NCI-H2107 treated with DMSO at 0.1 percent for 48 hours (cell line): Measurements from ENCODE around the gene MICAL3.

ENCODE experiments used
- DNase-seq: peaks from one replicate; lab custom pipeline; 2025; ENCODE audit not compliant: unreplicated experiment; lab: John Stamatoyannopoulos, UW

The MICAL3 gene

DNA sequence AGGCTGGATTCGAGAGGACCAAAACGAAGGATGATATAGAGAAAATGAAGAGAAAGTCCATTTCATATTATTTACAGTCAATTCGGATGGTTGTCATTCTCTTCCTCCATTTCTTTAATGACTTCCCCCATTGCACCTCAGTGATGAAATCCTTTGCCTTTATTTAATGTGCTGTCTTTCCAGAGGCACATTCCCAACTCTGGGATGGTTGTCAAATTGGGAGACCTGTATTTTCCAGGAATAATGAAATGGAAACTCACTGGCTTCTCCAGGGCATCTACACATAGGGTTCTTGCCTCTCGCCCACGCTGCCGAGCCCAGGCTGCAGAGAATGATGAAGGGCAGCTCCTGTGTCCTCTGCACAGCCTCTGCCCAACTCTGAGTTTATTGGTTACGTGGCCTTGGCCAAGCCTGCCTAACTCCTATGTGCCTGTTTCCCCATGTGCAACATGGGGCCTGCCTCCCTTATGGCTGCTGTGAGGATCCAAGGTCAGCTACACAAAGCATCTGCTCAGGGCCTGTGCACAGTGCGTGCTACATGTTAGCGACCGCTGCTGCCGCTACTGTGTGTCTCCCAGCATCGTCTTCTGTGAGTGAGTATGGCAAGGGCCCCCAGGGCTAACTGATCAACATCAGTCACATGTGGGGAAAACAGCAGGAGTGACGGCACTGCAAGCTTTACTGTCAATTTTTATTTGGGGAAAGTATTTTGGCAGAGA lies 168.6 kb downstream of the MICAL3 start:
- DNase-seq, result no peak

DNA sequence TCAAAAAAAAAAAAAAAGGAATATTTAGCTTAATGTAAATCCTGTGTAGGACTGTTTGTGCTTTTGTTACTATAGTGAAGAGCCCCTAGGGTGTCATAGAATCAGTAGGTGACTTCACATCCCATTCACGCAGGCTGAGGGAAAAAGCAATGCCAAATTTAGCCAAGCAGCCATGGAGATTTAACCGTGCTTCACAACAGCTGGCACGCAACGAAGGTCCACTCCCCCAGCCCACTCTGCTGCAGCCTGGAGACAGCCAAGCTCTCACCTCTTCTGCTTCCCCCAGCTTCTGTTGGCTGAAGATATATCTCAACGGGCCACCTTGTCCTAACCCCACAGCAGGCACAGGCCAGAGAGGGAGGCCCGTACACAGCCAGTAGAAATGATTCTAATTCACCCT lies 171.3 kb downstream of the MICAL3 start:
- DNase-seq, result no peak

DNA sequence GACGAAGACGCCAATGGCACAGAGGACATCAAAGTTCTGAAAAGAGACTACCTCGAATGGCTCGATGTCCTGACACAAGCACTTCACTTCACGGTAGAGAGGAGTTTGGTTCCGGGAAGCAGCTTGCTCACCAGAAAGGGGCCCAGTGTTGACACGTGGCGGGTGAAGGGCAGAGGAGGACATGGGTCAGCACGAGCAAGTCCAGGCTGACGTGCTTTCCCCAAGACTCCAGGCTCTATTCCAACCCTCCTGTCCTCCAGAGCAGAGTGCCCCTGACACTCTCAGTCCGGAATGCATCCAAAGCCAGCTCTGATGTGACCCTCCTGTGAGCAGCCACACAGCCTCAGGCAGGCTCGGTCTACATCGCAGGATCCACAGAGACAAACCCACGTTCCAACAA lies 172.6 kb downstream of the MICAL3 start:
- no peak for DNase-seq

DNA sequence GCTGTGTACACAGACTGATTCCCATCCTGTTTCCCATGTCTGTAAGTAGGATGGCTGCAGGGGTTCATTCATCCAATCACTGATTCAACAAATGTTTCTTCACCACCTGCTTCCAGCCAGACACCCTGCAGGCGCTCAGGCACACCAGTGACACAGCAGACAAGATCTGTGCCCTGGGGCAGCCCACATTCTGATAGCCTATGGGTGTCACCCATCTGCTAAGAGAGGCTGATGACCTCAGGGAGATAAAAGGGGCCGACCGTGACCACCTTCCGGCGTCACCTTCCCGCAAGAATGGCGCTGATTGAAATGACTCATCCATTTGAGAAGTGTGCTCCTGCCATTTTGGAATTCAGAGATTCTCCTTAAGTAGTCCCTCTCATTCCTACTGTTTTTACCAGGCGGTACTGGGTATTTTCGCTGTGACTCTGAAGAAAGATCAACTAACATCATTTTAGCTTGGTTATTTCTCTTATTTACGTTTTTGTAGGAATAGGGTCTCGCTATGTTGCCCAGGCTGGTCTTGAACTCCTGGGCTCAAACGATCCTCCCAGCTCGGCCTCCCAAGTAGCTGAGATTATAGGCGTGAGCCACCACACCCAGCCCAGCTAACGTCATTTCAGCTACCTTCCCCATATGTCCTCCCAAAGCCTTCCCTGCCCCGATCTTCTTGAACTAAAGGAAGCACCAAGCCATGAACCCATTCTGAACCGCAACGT lies 176.8 kb downstream of the MICAL3 start:
- DNase-seq, result no peak

DNA sequence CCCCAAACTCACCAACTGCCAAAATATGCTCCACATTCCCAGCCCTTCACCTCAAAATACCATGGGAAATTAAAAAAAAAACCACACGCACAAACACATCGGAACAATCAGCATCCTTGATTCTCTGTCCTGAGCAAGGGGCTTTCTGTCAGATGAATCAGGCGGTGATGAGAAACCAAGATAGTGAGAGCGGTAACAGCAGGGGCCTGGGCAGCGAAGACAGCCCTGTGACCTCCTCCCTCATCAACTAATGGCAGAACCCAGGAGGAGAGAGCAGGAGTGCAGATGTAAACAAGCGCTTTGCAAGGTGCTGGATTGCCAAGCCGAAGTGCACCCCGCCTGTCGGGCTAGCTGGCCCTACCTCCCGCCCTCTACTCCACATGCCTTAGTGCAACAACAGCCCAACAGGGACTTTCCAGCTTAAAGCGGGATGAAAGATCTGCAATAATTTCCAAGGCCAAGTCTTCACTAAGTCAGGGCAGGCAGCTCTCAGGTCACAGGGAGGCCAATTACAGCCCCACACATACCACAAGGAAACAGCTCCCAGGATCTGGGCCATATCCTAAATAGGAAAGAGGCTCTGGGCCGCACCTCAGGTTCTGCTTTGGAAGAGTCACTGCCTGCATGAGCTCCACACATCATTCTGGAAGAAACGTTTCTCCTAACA lies 177.9 kb downstream of the MICAL3 start:
- no peak for DNase-seq

DNA sequence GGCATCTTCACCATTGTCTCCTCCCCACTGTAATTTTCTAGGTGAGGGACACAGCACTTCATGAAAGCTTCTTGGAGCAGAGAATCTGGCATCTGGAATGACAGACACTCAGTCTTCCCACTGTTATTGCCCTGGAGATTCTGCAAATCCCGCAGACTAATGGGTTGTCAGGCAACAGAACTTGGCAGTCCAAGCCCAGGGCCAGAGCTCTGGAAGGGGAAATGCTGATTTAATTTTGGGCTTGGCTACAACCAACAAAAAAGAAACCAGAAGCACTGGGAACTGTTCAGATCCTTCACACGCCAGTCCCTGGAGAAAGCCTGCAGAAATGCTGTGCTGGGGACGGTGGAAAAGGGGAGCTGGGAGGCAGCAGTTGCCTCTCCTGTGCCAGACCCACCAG lies 178.6 kb downstream of the MICAL3 start:
- no peak for DNase-seq

DNA sequence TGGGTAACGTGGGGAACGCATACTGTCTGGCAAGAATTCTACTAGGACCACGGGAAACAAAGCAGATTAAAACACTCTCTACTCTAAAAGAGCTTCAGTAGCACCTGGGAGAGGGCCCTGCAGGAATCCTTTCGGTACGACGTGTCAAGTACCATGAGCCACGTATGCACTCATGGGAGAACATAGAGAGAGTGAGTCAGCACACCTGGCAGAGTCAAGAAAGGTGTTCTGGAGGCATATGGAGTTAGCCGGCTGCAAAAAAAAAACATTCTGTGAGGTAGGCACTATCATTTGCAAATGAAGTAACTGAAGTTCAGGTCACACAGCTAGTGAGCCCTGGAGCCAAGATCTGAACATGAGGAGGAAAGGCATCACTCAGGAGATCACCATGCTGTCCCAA lies 179.0 kb downstream of the MICAL3 start:
- peak; percentile 85 for DNase-seq

DNA sequence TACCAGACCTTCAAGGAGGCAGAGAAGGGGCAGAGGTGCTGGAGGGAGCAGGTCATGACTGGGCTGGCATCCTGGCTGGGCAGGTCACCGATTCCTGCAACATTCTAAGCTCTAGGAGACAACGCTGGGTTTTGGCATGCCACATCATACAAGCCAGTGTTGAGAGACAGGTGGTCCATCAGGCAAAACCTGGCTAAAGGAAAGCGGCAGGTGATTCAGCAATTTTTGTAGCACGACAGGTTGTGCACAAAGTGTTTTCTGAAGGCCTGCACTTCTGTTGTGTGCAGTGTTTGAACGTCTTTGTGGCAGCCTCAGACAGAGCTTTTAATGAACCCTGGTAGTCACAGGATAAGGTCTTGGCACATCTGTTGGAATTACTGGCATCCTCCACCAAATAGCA lies 180.2 kb downstream of the MICAL3 start:
- DNase-seq, result no peak

DNA sequence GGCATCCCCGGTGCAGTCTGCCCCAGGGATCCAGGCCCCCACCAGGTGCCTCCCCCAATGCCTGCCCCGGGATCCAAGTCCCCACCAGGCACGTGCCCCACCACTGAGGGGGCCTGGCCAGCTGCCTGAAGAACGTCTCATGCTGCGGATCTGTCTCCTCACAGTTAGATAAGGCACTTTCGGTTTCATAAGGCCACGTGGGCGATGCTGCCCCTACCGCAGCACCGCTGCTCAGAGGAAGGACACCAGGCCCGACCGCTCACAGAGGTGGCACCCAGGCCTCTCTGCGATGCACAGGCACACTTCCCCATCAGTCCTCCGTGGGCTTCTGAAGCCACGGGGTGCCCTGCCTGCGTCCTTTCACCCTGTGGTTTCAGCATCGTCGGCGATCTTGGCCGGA lies 182.0 kb downstream of the MICAL3 start:
- no peak for DNase-seq

DNA sequence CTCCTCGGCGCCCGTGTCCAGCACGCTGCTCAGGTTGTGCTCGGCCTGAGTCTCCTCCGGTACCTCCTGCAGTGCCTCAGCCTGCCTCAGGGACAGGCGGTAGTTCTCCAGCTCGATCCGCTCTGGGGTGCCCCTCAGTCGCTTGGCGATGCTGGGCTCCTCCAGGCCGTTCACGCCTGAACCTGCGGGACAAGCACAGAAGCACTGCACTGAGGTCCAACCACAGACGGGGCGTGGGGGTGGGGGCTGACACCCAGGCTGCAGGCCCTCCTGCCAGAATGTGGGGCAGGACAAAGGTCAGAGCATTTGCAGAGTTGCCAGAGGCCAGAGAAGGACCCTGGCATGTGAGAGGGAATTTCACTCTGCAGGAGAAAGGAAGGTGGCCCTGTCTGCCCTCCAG lies 182.5 kb downstream of the MICAL3 start:
- DNase-seq, result no peak

DNA sequence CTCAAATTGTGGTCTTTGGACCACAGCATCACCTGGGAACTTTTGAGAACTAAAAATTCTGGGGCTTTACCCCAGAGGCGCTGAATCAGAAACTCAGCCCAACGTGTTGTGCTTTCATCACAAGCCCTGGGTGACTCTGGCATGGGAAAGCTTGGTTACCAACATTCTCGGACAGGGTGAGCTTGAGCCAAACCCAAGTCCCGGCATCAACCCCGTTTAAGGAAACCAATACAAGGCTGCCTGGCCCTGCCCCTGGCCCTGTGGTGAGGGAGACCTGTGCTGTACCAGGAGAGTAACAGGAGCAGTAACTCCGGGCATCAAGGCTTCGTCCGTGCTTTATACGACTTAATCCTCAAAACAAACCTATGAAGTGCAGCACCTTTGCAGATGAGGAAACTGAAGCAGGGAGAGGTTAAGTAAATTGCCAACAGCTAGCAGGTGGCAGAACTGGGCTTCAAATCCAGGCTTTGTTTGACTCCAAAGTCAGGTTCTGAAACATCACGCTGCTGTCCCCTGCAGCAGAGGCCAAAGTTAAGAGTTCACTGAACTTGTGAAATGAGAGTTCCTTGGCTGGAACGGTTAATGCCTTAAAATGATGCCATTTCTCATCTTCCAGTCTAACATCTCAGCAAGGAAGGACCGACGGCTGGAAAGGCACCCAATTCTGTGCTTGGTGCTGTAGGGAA lies 186.0 kb downstream of the MICAL3 start:
- DNase-seq, result no peak

DNA sequence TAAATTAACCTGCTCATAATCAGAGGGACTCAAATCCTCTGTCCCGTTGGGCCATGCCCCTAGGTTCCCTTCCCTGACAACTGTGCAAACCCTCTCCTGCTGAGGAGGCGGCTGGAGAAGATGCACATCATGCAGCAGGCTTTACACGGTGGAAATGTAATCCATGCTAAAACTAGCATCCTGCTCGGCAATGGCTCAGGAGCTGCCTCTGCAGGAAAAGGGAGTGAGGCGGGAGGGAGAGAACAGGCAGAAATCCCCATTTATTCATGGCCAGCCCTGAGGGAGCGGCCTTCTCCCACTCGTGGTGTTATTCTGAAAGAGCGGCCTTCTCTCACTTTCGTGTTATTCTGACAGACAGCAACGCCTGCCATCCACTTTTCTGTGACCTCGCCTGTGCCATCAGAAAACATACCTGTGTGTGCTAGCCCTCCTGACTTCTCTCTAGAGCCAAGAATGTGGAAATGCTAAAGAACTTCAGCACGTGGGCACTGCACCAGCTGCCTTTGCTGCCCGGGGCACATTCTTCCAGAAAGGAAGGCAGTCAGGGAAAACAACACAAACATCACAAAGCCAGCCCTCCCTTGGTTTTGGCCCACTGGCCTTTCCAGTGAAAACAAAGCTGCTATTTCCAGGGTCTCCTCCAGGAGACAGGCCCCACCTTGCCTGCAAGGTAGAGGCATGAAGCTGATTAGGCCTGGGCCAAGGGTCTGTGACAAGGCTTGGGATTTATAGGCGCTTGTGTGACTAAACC lies 187.2 kb downstream of the MICAL3 start:
- DNase-seq, result no peak

DNA sequence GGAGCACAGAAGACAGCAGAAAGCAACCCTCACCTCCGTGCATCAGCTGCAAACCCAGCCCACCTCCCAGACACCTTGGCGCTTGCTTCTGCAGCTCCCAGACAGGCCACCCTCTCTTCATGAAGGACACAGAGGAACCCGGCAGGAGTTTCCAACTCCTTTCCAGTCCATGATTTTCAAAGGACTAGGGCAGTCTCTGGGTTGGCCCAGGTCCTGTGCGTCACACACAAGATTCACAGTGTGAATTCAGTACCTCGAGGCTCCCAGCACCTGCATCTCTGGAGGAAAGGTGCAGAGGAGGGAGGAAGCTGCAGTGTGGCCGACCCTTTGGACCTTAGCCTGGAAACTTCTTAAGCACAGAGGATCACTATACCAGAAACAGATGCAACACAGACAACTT lies 189.1 kb downstream of the MICAL3 start:
- DNase-seq, result no peak

DNA sequence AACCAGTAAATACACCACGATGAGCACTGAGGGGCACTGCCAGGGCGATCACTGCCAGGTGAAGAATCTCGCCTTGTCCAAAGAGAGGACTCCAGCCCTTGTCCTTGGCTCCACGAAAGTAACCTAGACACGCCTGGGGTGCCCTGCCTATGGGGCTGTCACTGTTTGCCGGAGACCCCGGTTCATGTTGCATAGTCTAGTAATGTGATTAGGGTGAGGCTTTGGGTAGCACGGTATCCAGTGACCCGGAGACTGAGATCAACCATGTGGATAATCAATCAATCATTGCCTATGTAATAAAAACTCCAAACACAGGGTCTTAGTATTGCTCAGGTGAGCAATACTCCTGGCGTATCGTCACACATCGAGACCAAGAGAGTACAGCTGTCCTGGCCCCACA lies 190.9 kb downstream of the MICAL3 start:
- no peak for DNase-seq

DNA sequence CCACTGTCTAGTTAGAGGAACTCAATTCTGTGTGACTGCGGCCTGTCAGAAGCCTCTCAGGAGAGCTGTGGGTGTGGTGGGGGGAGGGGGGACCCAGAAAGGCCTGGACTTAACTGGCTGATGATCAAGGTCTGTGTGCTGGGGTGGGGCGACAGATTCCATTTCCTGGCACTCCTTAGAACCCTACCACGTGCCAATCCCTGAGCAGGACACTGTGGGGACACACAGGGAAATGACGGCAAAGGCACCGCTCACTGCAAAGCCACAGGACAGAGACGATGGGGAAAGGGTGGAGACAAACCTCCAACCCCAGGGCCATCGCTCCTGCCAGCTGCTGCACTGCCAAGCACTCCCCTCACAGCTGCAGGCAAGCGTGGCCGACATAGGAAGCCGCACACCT lies 191.7 kb downstream of the MICAL3 start:
- DNase-seq, result no peak

DNA sequence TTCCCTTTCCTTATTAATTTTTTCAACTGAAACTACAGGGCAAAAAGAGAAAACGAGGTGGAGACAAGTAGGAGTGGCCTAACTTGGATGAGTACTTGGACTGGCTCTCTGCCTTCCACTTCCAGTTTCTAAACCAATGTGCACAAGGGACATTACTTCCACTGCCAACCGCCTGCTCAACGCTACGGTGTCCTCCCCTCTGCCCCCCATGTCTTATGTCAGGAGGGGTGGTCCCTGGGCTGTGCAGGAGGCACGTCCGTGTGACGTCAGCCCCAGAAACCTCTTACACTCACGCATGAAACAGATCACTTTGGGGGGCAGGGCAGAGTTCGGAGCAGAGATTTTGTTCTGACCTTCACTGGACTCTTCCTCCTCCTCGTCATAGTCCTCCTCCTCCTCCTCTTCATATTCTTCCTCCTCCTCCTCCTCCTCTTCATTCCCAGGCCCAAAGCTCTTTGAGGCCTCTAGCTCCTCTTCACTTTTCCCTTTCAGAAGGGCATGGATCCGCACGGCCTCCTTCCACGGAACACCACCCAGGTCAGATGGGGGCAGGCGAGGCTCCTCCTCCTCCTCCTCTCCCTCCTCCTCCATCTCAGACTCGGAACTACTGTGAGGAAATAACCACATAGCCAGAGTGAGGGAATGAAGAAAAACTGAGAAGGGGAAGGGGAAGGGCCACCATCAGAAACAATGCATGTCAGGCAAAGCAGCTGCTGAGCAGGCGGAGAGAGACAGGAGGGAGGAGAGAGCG lies 192.7 kb downstream of the MICAL3 start:
- DNase-seq, result no peak

DNA sequence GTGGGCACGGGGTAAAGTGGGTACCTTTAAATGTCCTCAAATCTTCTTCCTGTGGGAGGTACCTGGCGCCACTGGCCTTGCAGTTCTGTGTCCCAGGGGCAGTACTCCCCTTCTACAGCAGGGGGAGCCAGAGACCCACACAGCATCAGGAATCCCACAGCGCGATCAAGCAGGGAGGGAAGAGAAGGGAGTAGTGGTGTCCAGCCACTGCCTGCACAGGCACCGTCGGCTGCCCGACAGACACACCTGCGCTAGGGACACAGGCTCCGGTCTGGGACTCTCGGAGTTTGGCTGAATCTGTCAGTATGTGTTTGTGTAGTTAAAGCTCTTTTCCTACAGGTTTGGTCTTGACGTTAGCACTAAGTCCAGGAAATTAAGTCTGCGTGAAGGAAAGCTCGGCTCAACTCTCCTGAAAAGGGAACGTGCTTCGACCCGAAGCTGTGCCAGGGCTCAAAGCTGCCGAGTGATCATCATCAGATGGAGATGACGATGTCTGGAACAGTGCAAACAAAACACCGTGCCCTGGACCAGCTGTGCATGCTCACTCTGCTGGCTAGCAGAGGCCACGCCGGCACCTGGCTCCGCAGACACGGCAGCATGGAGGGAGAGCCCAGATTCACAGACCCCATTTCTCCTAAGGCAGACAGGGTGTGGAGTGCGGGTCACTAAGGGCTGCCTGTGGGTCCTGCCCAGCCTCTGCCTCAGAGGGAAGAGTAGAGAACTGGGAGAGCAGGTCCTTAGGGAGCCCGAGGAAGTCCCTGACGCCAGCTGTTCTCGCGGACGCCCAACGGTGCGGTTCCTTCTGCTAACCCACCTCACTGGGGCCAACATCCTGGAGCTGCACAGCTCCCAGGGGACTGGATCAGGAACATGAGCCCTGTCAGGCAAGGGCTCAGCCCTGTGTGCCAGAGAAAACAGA lies 194.1 kb downstream of the MICAL3 start:
- DNase-seq, result peak; percentile 56

DNA sequence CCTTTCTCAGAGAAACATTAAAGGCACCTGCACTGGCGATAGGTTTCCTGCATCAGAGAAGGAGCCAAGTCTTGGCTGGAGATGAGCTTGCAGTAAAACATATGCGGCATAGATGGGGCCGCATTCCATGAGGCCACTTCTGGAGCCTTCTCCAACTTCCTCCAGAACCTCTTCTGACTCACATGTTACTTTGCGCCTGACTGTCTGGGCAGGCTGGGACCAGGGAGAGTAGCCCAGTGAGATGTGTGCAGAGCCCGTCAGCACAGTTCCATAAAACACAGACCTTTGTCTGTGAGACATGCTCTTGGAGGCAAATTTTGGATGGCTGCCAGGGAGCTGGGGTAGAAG lies 194.7 kb downstream of the MICAL3 start:
- no peak for DNase-seq

DNA sequence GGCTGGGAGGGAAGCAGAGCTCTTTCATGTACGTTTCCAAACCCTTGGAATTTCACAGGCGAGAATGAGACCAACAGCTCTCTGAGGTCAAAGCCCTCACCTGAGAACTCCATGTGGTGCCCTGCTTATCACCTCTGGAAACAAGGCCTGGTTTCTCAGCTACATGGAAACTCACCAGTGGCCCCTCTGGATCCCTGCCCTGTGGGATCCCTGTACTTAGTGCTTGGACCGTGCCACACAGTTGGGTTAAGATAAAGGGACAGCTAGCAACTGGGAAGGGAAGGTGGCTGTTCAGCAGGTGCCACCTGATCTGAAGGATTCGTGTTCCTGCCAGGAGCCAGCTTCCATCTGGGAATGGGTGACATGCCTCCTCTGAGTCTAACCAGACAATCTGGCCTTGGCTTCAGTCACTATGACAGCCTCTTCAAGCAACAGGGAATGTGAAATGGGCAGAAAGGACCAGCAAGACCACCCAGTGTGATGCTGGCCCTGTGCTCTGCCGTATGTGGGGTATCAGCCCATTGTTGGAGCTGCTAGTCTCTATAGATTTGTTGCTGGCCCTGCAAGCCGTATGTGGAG lies 195.8 kb downstream of the MICAL3 start:
- no peak for DNase-seq
